ENCODE measurements around the gene WWP2.
"Not testable (repeated sequence)": the region's sequence is repeated elsewhere in the genome, so short reads cannot be mapped to it uniquely, and the experiment has no call there.

WWP2 gene

DNA sequence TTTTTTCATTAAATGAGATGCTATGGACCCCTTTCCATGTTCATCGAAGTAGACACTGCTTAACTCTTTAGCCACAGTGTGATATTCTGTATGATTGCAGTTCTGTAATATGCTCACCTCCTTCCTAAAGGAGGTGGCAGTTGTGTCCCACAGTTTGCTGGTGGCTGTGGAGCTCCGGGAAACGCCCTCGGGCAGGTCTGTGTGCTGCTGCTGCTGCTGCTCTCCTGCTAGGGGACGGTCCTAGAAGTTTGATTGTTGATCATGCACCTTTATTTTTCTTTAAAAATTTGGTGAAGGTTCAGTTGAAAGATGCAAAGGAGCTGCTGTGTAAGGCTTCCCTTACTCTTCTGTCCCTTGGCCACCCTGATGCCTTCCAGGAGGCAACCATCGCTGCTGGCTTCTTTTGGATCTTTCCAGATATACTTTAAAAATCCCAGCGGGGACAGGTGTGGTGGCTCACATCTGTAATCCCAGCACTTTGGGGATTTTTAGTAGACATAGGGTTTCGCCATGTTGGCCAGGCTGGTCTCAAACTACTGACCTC lies 180.6 kb downstream of the WWP2 start:
- no peak for DNase-seq (ENCODE audit: low read depth in 2 of 2)

DNA sequence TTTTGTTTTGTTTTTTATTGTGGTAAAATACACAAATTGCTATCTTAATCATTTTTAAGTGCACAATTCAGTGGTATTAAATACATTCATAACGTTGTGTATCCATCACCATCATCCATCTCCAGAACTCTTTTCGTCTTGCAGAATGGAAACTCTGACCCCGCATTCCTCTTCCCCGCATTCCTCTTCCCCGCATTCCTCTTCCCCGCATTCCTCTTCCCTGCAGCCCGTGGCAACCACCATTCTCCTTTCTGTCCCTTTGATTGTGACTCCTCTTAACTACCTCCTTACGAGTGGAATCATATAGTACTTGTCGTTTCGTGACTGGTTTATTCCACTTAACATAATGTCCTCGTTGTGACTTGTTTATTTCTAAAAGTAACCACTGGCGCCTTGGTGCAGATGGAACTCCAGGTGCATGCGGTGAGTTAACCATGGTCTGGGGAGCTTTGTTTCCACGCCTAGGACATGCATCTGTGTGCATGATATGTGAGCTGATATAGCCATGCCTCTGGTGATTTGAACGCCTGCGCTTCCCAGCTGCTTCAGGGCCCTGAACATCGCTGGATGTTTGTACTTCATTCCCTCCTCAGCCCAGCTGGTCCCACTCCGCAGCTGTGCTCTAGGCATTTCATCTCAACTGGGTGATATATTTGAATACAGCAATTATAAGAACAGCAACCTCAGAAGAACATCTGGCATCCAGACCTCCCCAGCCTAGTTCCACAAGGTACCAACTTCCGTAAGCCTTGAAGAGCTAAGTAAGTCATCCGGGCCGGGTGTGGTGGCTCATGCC lies 181.3 kb downstream of the WWP2 start:
- not testable (repeated sequence) for DNase-seq (ENCODE audit: low read depth in 2 of 2)

DNA sequence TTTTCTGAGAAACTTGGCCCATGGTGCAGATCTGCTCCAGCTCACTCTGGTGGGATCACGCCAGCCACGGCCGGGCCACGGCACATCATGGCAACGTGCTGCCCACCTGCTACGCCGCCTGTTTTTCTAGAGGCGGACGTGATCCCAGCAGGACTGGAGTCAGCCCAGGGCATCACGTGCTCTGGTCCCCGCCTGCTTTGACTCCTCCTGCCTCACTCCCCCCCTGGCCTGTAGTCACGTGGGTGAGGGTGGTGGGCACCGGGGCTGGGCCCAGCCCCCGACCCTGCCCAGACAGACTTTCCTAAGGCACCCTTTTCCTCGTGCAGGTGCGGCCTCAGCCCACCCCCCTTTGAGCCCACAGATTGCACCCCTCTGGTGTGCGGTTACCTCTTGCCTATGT lies 188.3 kb downstream of the WWP2 start:
- not testable (repeated sequence) for DNase-seq (ENCODE audit: low read depth in 2 of 2)

DNA sequence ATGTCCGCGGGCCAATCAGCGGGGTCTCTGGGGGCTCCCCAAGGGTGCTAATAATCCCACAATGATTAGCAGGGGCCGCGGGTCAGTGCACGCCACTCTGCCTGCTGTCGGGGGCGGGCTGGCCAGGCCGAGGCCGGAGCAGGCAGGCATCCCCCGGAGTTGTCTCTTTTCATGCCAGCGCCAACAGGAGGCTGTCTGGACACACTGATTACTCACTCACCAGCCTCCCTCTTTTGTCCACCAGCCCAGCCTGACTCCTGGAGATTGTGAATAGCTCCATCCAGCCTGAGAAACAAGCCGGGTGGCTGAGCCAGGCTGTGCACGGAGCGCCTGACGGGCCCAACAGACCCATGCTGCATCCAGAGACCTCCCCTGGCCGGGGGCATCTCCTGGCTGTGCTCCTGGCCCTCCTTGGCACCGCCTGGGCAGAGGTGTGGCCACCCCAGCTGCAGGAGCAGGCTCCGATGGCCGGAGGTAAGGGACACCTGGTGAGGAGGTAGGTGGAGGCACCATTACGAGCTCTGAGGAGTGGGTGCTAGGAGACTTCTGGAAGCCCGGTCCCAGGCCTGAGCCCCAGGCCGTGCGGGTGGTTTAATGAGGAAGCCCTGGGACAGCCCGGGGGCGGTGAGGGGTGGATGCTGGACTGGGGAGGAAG lies 189.0 kb downstream of the WWP2 start, which contains the start of gene CLEC18A:
TSS of gene CLEC18A (plus strand) at position 318 of the 655 bp plus-strand sequence. CDS start at position 351, 33 bp downstream.
- not testable (repeated sequence) for DNase-seq (ENCODE audit: low read depth in 2 of 2)

DNA sequence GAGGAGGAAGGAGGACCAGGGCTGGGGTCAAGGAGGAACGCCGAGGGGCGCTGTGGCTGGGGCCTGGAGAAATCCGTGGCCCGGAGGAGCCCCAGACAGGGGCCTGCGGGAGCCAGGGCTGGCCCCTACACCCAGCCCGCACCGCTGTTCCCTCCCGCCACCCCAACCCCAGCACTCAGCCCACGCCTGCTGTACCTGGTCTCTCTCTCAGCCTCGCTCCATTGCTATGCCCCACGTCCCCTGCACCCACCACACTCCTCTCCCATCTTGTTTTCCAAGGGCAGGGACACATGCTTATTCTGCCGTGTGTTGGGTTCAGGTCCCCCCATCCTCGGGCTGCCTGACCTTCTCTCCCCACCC lies 189.5 kb downstream of the WWP2 start:
- DNase-seq (ENCODE audit: low read depth in 2 of 2): not testable (repeated sequence)

DNA sequence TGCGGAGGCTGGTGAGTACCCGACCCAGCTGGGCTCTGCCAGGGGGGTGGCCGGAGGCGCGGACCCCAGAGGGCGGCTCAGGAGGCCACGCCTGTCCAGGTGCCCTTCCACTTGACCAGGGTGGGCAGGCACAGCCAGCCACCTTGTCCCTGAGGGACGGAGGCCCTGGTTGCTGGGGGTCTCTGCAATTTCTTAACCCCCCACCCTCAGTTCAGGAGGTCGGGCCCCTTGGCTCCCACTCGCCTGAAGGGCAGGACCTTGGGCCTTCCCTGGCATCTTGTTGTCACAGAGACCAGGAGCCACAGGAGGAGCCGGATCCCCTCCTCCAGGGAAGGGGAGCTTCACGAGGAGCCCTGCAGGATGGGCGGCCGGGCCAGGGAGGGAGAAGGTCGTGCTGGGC lies 190.0 kb downstream of the WWP2 start:
- not testable (repeated sequence) for DNase-seq (ENCODE audit: low read depth in 2 of 2)

DNA sequence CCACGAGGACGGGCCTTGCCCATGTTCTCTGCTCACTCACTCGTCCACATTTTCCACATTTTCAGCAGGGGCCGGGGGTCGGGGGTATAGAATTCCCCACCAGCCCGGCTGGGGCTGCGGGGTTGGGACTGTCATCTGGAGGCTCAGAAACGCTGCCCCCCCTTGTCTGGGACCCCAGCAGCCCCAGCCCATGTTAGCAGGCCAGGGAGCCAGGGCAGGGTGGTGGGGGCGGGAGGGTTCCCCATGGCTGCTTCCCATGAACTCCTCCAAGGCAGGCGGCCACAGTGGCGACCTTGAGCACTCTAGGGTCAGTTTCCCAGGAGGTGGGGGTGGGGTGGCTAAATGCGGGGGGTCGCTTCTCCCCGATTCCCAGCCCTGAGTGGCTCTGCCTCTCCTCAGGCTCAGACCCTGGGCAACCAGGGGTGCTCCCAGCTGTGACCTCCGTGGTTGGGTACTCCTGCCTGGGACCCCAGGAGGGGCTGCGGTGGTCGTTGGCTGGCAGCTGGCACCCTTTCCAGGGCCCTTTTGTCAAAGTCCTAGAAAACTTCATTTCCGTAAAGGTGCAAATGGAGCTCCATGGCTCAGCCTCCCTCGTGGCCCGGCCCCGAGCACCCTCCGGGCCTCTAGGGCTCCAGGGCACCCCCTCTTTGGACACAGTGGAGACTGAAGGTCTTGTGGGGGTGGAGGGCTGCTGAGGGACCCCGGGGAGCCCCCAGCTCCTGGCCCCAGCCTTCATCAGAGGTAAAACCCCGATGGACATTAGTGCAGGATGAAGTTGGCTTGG lies 190.6 kb downstream of the WWP2 start:
- not testable (repeated sequence) for DNase-seq (ENCODE audit: low read depth in 2 of 2)

DNA sequence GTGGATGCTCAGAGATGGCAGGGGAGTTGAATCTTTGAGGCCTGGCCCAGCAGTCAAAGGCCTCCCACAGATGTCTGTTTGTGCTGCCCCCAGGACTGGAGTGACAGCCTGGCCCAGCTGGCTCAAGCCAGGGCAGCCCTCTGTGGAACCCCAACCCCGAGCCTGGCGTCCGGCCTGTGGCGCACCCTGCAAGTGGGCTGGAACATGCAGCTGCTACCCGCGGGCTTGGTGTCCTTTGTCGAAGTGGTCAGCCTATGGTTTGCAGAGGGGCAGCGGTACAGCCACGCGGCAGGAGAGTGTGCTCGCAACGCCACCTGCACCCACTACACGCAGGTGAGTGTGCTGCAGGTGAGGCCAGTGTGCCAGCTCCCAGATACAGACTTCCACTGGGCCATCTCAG lies 192.1 kb downstream of the WWP2 start:
- DNase-seq (ENCODE audit: low read depth in 2 of 2): not testable (repeated sequence)

DNA sequence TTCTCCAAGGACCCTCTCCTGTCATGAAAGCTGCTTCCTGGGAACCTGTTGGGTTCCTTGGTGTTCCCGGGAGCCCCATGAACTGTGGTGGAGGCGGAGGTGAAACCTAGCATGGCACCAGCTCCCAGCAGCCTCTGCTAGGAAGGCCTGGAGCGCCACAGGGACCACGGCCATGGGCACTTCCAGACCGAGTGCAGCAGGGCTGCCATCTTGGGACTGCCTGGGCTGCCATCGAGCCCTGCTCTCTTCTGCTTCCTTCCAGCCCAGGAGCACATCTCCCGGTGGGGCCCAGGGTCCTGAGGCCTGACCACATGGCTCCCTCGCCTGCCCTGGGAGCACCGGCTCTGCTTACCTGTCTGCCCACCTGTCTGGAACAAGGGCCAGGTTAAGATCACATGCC lies 201.2 kb downstream of the WWP2 start:
- not testable (repeated sequence) for DNase-seq (ENCODE audit: low read depth in 2 of 2)

DNA sequence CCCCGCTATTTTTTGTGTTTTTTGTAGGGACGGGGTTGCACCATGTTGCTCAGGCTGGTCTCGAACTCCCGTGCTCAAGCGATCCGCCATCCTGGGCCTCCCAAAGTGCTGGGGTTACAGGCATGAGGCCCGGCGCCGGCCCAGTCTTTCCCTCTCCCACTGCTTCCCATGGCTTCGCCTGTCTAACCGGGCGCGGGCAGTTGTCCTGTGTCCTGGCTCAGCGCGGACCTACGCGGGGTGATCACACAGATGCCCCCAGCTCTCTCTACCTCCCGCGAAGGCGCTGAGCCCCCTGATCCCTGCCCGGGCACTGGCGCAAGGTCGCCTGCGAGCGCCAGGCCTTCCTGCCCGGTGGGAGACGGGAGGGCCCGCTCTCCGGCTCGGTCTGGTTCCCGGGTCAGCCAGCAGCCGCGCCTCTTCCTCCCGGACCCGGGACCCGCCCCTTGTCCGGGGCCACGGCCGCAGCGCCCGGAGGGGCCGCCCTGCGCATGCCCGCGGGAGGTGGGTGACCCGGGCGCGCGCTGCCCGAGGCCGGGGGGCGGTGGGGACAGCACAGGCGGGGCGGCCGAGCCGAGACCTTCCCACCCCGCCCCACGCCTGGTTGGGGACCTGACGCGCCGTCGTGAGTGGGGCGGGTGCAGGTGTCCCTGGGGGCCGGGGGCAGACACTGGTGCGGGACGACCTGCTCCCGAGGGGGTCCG lies 203.0 kb downstream of the WWP2 start:
- DNase-seq (ENCODE audit: low read depth in 2 of 2): not testable (repeated sequence)

DNA sequence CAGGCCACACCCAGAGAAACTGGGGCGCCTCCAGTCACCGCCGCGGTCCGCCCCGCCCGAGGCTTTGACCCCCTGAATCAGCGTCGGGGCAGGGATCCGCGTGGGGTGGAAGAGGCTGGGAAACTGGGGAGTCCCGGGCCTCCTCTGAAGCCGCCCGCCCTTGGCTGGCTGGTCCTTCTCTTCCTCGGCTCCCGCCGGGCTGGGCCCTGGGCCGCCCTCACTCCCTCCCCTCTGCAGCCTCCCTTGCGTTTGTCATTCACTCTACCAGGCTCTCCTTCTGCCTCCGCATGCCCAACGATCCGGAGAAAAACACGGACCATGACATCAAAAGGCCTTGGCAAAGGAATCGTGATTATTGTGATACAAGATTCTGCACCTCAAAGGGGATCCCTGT lies 203.5 kb downstream of the WWP2 start:
- DNase-seq (ENCODE audit: low read depth in 2 of 2): not testable (repeated sequence)

DNA sequence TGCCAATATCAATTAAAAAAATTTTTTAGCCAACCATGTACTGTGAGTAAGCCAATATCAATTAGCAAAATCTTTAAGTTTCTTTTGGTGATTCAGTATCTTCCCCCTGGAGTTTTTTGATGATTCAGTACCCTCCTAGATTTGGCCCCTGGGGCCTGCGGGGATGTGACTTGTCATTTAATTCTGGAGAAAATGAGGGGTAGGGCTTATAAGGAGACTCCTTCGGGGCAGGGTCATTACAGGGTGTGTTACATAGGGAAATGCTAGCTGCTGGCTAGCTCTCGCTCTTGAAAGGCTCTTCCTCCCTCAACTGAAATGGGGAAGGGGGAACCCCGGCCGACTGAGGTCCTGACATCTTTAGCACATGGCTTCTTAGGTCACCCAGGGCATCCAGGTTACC lies 205.6 kb downstream of the WWP2 start:
- DNase-seq (ENCODE audit: low read depth in 2 of 2): not testable (repeated sequence)

DNA sequence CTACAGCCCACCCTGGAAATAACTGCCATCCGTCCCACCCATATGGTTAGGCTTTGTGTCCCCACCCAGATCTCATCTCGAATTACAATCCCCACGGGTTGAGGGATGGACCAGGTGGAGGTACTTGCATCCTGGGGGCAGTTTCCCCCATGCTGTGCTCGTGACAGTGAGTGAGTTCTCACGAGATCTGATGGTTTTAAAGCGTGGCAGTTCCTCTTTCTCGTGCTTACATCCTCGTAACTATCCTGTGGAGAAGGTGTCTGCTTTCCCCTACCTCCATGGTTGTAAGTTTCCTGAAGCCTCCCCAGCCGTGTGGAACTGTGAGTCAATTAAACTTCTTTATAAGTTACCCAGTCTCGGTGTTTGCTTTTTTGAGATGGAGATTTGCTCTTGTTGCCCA lies 206.0 kb downstream of the WWP2 start:
- DNase-seq (ENCODE audit: low read depth in 2 of 2): not testable (repeated sequence)

DNA sequence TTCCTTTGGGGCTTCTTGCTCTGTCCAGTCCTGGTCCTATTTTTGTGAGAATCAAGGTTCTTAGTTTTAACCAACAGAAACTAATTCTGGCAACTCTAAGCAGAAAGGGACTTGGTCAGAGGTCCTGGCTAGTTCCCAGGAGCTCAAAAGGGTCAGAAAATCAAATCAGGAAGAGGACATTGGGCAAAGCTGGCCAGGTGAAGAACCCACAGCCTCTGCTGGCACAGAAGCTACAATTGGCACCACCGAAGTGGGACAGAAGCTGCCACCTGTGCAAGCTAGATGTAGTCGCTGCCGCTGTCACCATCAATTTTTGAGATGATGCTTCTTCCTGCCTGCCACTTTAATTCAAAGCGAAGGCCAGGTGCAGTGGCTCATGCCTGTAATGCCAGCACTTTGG lies 207.5 kb downstream of the WWP2 start:
- DNase-seq (ENCODE audit: low read depth in 2 of 2): not testable (repeated sequence)

DNA sequence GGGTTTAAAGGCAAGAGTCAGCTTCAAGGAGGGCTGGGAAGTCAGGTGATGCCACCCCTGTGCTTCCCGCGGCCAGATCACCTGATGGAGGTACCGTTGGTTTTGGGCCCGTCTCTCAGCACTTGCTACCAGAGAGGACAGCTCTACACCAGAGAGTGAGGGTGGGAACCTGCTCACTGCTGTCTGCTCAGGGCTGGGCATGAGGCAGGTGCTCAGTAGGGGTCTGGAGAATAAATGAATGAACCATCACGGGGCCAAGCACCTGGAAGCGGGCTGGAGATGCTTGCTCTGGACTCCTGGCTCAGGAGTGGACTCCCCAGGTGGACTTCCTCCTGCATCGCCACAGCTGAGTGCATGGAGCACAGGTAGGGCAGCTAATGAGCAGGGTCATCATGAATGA lies 210.0 kb downstream of the WWP2 start:
- DNase-seq (ENCODE audit: low read depth in 2 of 2): not testable (repeated sequence)

DNA sequence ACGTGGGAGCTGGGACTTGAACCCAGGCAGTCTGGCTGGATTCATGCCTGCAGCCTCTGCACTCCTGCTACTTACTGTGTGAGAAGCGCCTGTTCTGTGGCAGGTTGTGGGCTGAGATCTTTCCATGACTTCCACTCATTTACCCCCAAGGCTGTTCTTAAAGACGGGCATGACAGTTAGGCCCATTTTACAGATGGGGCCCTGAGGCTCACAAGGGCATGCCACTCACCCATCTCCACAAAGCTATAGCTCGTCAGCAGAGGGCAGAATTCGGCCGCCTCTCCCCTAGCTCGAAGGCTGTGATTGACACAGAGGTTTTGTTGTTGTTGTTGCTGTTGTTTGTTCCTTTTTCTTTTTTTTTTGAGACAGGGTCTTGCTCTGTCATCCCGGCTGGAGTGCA lies 210.8 kb downstream of the WWP2 start:
- DNase-seq (ENCODE audit: low read depth in 2 of 2): not testable (repeated sequence)

DNA sequence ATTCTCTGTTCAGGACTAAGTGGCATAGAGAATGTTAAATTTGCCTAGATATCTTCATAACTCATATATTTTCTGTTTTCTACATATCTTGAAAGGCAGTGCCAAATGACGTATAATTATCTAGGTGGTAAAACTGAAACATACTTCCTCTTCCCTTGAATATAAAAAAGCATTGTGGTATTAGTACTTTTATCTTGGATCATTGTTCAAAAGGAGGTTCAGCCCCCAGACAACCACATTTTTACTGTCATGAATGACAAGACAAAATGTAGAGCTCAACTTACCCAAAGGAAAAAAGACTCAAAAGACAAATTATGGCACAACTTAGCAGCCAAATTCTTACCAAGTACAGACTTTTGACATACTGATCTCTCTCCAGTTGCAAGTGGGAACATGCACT lies 223.1 kb downstream of the WWP2 start:
- not testable (repeated sequence) for DNase-seq (ENCODE audit: low read depth in 2 of 2)
